ENCODE results near the gene USH1C.
A peak's percentile ranks its signal among the peaks of the same experiment; 100 is the strongest.

The USH1C gene

DNA sequence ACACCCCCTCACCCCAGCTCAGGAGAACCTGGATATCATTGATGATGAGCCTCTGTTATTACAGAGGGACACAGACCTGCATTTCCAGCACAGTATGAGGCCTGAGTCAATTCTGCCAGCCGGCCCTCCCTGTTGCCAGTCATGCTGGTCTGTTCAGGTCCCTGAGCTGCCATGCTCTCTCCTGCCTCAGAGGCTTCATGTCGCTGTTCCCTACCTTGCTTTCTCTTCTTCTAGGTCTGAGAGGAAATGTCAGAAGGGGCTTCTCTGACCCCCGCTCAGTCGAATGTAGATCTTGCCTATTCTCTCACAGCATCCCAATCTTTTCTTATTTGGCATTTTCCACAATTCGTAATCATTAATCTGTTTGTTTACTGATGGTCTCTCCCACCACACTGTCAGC lies 45.7 kb downstream of the USH1C start:
- no peak for TF ChIP-seq OSR1 (CRISPR knock-in tag; IDR thresholded peaks at IDR 0.05)
- TF ChIP-seq TCF4 (CRISPR knock-in tag; IDR thresholded peaks at IDR 0.05; ENCODE audit: borderline replicate concordance), result no peak
- TF ChIP-seq ZC3H10 (CRISPR knock-in tag; IDR thresholded peaks at IDR 0.05), result no peak
- no peak for TF ChIP-seq ZFP3 (CRISPR knock-in tag; IDR thresholded peaks at IDR 0.05)
- TF ChIP-seq CREB5 (CRISPR knock-in tag; IDR thresholded peaks at IDR 0.05; ENCODE audit: low read depth), result no peak
- TF ChIP-seq CSRNP3 (CRISPR knock-in tag; IDR thresholded peaks at IDR 0.05), result no peak
- no peak for TF ChIP-seq POU6F1 (CRISPR knock-in tag; IDR thresholded peaks at IDR 0.05; ENCODE audit: borderline replicate concordance, low read depth)
- peak; percentile 75 for ATAC-seq

DNA sequence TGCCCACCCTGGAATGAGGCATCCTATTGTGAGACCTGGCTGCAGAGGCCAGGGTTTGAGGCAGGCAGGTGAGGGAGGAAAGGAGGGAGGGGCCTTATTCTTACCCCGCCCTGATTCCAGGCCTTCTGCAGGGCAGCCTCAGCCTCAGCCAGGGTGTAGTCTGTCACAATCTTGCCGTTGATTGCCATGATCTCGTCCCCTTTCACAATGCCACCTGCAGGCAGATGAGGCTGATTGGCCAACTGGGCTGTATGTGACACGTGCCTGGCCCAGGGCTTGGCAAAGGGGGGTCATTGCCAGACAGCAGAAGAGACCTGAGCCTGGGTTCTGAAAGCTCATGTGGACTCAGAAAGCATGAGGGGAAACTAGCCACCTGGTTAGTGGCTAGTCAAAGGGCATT lies 46.2 kb downstream of the USH1C start:
- TF ChIP-seq ZFP30 (CRISPR knock-in tag; IDR thresholded peaks at IDR 0.05), result no peak
- TF ChIP-seq CREB5 (CRISPR knock-in tag; IDR thresholded peaks at IDR 0.05; ENCODE audit: low read depth), result no peak
- TF ChIP-seq PATZ1 (CRISPR knock-in tag; IDR thresholded peaks at IDR 0.05; ENCODE audit: borderline replicate concordance), result no peak
- no peak for TF ChIP-seq GLIS3 (CRISPR knock-in tag; IDR thresholded peaks at IDR 0.05)
- TF ChIP-seq ZNF565 (CRISPR knock-in tag; conservative IDR thresholded peaks at IDR 0.05; ENCODE audit: low read depth), result no peak
- no peak for TF ChIP-seq ISL1 (CRISPR knock-in tag; IDR thresholded peaks at IDR 0.05)
- no peak for TF ChIP-seq SNAI2 (CRISPR knock-in tag; IDR thresholded peaks at IDR 0.05)
- TF ChIP-seq OSR1 (CRISPR knock-in tag; IDR thresholded peaks at IDR 0.05), result no peak
- no peak for TF ChIP-seq TOX (CRISPR knock-in tag; IDR thresholded peaks at IDR 0.05; ENCODE audit: borderline replicate concordance)
- TF ChIP-seq ZNF70 (CRISPR knock-in tag; IDR thresholded peaks at IDR 0.05), result no peak
- no peak for TF ChIP-seq PPARA (CRISPR knock-in tag; IDR thresholded peaks at IDR 0.05; ENCODE audit: borderline replicate concordance)
- no peak for TF ChIP-seq ZFP3 (CRISPR knock-in tag; IDR thresholded peaks at IDR 0.05)
- no peak for TF ChIP-seq ARNTL (CRISPR knock-in tag; IDR thresholded peaks at IDR 0.05; ENCODE audit: borderline replicate concordance, low read depth)
- TF ChIP-seq TSHZ2 (CRISPR knock-in tag; IDR thresholded peaks at IDR 0.05), result no peak
- TF ChIP-seq POU6F1 (CRISPR knock-in tag; IDR thresholded peaks at IDR 0.05; ENCODE audit: borderline replicate concordance, low read depth), result no peak
- no peak for TF ChIP-seq CSRNP3 (CRISPR knock-in tag; IDR thresholded peaks at IDR 0.05)
- no peak for TF ChIP-seq ZNF8 (CRISPR knock-in tag; IDR thresholded peaks at IDR 0.05)
- no peak for TF ChIP-seq ESRRG (CRISPR knock-in tag; IDR thresholded peaks at IDR 0.05)
- no peak for TF ChIP-seq ZC3H10 (CRISPR knock-in tag; IDR thresholded peaks at IDR 0.05)
- TF ChIP-seq BACH2 (CRISPR knock-in tag; IDR thresholded peaks at IDR 0.05; ENCODE audit: borderline replicate concordance), result no peak
- no peak for ATAC-seq

Data from SK-N-SH treated with all-trans-retinoic acid at 6 μM for 48 hours (cell line).